Left renal pelvis (tissue), 4 donors: ENCODE measurements around the gene VCP. TPM values are rescaled to one million over a fixed set of nuclear protein-coding genes. Genes with fewer than 3 reads are reported as not detected.

Source experiments
- DNase-seq, 4 donors: peaks; one replicate each; pipeline ENCODE4 v3.0.0-alpha.2; 2013; ENCODE audit warnings: low read depth in 4 of 4, low spot score in 3 of 4
- polyA plus RNA-seq, 4 donors: library from polyadenylated mRNA; unstranded; fragments of 120-200 nt; gene quantifications; one replicate each; pipeline ENCODE4 v1.2.1, GENCODE V29; 2013; ENCODE audit not compliant: insufficient read length in 4 of 4

The VCP gene
- polyA plus RNA-seq, 4 donors, result 187 to 256 (median 244) TPM

GRCh38 chr9:35069020-35069419, 3.4 kb downstream of the VCP start:
- DNase-seq, result no peak

- DNase-seq, result no peak
Observed at GRCh38 chr9:35067056-35067455, 5.4 kb downstream of the VCP start.

GRCh38 chr9:35060548-35061207, 11.7 kb downstream of the VCP start:
- DNase-seq, result no peak

GRCh38 chr9:35059438-35059837, 13.0 kb downstream of the VCP start:
- no peak for DNase-seq

GRCh38 chr9:35057271-35057620, 15.2 kb downstream of the VCP start:
- DNase-seq, result no peak

GRCh38 chr9:35056571-35057270, 15.7 kb downstream of the VCP start:
- DNase-seq, result no peak

- no peak for DNase-seq
Observed at GRCh38 chr9:35054871-35055644, 17.4 kb downstream of the VCP start.

GRCh38 chr9:35054185-35054835, 18.1 kb downstream of the VCP start:
- DNase-seq, result no peak

- DNase-seq, result no peak
Observed at GRCh38 chr9:35051069-35051967, 21.1 kb downstream of the VCP start.

- no peak for DNase-seq
Observed at GRCh38 chr9:35048511-35048910, 23.9 kb downstream of the VCP start.

- DNase-seq, result no peak
Observed at GRCh38 chr9:35044071-35044470, 28.4 kb downstream of the VCP start.

GRCh38 chr9:35042891-35043545, 29.4 kb downstream of the VCP start:
- no peak for DNase-seq

- DNase-seq, result no peak
Observed at GRCh38 chr9:35042081-35042604, 30.3 kb downstream of the VCP start.

GRCh38 chr9:35035851-35036701, 36.3 kb downstream of the VCP start:
- DNase-seq, result peak in 1 of 4 donors; percentile 12

- DNase-seq, result no peak
Observed at GRCh38 chr9:35033101-35033500, 39.3 kb downstream of the VCP start.

GRCh38 chr9:35029852-35030251, 42.6 kb downstream of the VCP start:
- no peak for DNase-seq

GRCh38 chr9:35029241-35029640, 43.2 kb downstream of the VCP start:
- no peak for DNase-seq

- DNase-seq, result no peak
Observed at GRCh38 chr9:35028341-35028740, 44.1 kb downstream of the VCP start.

- DNase-seq, result no peak
Observed at GRCh38 chr9:35027860-35028259, 44.6 kb downstream of the VCP start.
